Peyer's patch (tissue), 4 donors: ENCODE data around the gene TRIAP1.

Source experiments
- CTCF ChIP-seq, 6 experiments: fragments of 450-650 bp in 4 of 6; fragments of 200-600 bp in 2 of 6; sonication (generic) in 1 of 6; IDR thresholded peaks; one replicate each; pipeline ENCODE4 v1.5.1; 2017 to 2019; ENCODE audit warnings: antibody characterized with exemption in 6 of 6, mild to moderate bottlenecking in 3 of 6, moderate library complexity in 1 of 6
- POLR2A ChIP-seq, 2 donors: fragments of 450-650 bp; IDR thresholded peaks; one replicate each; pipeline ENCODE4 v1.5.1; 2017; ENCODE audit warnings: antibody characterized with exemption in 2 of 2, mild to moderate bottlenecking in 2 of 2, moderate library complexity in 2 of 2

- no peak for TF ChIP-seq CTCF (IDR thresholded peaks at IDR 0.05)
- TF ChIP-seq POLR2A (IDR thresholded peaks at IDR 0.05), result no peak
Measured at GRCh38 chr12:120432772-120433525, 13.2 kb downstream of the TRIAP1 start.
